Measurements from ENCODE around the gene FOXP2.
"Not testable (repeated sequence)": the region's sequence is repeated elsewhere in the genome, so short reads cannot be mapped to it uniquely, and the experiment has no call there.

FOXP2 gene

DNA sequence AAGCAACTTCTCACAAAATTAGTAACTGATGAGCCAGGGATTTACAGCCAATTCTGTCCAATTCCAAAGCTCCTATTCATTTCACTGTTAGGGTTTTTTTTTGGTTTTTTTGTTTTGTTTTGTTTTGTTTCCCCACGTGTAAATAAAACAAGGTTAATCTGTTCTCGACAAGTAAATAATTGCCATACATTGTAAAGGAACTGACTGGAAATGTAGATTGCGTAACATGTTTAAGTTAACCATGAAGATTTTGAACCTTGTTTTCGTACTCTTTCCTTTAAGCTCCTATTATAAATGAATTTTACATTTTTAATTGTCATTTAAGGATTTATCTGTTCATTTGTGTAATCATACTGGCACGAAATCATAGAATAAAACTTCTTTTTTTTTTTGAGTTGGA, 42.0 kb upstream of the FOXP2 start:
- Histone ChIP-seq H4K20me1 (ENCODE audit: insufficient read depth) (no peaks in the 10 kb centered on the region), H3K27ac (no peak overlapping the region), H3K4me1 (ENCODE audit: low read depth, poor library complexity, severe bottlenecking) (no peaks in the 10 kb centered on the region), H3K27me3 (ENCODE audit: insufficient read depth, low read depth) (no peaks in the 10 kb centered on the region), H3K4me2 (no peak overlapping the region), H3K4me3 (IDR thresholded peaks at IDR 0.05; ENCODE audit: insufficient read depth, low read depth, low read length) (no peak overlapping the region), H3K9ac (no peak overlapping the region), H3K79me2 (ENCODE audit: insufficient read depth, low read depth) (no peaks in the 10 kb centered on the region), H2AFZ (ENCODE audit: low read depth) (no peak overlapping the region), H3K36me3 (ENCODE audit: insufficient read depth) (no peaks in the 10 kb centered on the region)
- TF ChIP-seq, protein P1, sequence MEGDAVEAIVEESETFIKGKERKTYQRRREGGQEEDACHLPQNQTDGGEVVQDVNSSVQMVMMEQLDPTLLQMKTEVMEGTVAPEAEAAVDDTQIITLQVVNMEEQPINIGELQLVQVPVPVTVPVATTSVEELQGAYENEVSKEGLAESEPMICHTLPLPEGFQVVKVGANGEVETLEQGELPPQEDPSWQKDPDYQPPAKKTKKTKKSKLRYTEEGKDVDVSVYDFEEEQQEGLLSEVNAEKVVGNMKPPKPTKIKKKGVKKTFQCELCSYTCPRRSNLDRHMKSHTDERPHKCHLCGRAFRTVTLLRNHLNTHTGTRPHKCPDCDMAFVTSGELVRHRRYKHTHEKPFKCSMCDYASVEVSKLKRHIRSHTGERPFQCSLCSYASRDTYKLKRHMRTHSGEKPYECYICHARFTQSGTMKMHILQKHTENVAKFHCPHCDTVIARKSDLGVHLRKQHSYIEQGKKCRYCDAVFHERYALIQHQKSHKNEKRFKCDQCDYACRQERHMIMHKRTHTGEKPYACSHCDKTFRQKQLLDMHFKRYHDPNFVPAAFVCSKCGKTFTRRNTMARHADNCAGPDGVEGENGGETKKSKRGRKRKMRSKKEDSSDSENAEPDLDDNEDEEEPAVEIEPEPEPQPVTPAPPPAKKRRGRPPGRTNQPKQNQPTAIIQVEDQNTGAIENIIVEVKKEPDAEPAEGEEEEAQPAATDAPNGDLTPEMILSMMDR (conservative IDR thresholded peaks at IDR 0.05; ENCODE audit: low read depth, low read length) = no peak

DNA sequence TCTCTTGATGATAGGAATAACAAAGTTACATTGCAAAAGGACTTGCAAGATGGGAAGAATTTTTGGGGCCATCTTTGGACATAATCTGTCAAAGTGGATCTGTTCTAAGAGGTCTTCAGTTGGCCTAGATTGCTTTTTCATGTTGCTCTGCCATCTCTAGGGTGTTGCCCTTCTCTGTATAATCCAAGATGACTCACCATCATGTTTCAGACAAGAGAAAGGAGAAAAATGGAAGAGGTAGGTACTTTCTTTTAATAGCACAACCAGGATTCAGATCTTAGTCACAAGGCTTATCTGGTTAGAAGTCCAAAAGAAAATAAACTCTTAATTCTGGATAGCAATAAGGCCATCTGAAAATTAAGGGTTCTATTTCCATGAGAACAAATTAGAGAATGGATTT, 38.7 kb upstream of the FOXP2 start:
- Histone ChIP-seq H2AFZ (ENCODE audit: low read depth) (no peak overlapping the region), H3K27ac (no peak overlapping the region), H3K36me3 (ENCODE audit: insufficient read depth) (no peaks in the 10 kb centered on the region), H3K4me1 (ENCODE audit: low read depth, poor library complexity, severe bottlenecking) (no peaks in the 10 kb centered on the region), H3K4me3 (IDR thresholded peaks at IDR 0.05; ENCODE audit: insufficient read depth, low read depth, low read length) (no peak overlapping the region), H4K20me1 (ENCODE audit: insufficient read depth) (no peaks in the 10 kb centered on the region), H3K27me3 (ENCODE audit: insufficient read depth, low read depth) (no peaks in the 10 kb centered on the region), H3K4me2 (no peak overlapping the region), H3K79me2 (ENCODE audit: insufficient read depth, low read depth) (no peaks in the 10 kb centered on the region), H3K9ac (no peak overlapping the region)
- TF ChIP-seq, protein P1 (conservative IDR thresholded peaks at IDR 0.05; ENCODE audit: low read depth, low read length) = no peak

DNA sequence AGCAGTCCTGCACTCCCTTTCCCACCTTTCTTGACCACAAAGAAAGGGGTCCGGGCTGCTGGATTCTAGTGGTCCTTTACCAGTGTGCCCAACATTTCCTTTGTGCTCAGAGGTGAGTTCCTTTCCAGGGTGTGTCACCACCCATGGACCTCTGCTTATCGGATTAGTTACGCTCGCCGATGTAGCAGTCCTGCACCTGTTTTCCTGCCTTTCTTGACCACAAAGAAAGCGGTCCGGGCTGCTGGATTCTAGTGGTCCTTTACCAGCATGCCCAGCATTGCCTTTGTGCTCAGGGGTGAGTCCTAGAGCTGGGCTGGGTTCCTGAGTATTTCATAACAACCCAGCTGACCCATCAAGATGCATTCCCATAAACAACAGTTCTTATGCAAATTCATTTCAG, 30.7 kb upstream of the FOXP2 start:
- not testable (repeated sequence) for H3K27me3 ChIP-seq (ENCODE audit: insufficient read depth, low read depth); H3K79me2 ChIP-seq (ENCODE audit: insufficient read depth, low read depth); H2AFZ ChIP-seq (ENCODE audit: low read depth); H3K4me3 ChIP-seq (IDR thresholded peaks at IDR 0.05; ENCODE audit: insufficient read depth, low read depth, low read length); H3K9ac ChIP-seq; H3K36me3 ChIP-seq (ENCODE audit: insufficient read depth); H3K27ac ChIP-seq; H3K4me1 ChIP-seq (ENCODE audit: low read depth, poor library complexity, severe bottlenecking); H3K4me2 ChIP-seq; H4K20me1 ChIP-seq (ENCODE audit: insufficient read depth)

DNA sequence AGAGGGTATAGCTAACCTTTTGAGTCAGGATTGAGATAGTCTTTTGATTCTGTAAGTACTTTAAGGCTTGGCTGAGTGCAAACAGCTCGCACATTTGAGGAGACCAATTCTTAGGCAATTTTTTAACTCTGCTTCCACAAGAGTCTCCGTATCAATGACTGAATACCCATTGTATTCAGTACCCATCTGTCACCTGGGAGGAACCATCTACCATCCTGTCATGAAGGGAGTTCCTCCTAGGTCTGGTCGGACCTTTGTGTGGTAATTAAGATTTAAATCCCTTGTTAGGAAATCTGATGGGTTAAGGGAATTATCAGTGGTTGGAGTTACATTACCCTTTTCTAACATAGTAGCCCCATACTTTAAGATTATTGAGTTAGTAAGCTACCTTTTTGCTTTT, 30.3 kb upstream of the FOXP2 start:
- H3K4me2 ChIP-seq; H3K27ac ChIP-seq; H3K4me1 ChIP-seq (ENCODE audit: low read depth, poor library complexity, severe bottlenecking); H2AFZ ChIP-seq (ENCODE audit: low read depth); H4K20me1 ChIP-seq (ENCODE audit: insufficient read depth); H3K27me3 ChIP-seq (ENCODE audit: insufficient read depth, low read depth); H3K9ac ChIP-seq; H3K4me3 ChIP-seq (IDR thresholded peaks at IDR 0.05; ENCODE audit: insufficient read depth, low read depth, low read length); H3K79me2 ChIP-seq (ENCODE audit: insufficient read depth, low read depth); H3K36me3 ChIP-seq (ENCODE audit: insufficient read depth): not testable (repeated sequence)

DNA sequence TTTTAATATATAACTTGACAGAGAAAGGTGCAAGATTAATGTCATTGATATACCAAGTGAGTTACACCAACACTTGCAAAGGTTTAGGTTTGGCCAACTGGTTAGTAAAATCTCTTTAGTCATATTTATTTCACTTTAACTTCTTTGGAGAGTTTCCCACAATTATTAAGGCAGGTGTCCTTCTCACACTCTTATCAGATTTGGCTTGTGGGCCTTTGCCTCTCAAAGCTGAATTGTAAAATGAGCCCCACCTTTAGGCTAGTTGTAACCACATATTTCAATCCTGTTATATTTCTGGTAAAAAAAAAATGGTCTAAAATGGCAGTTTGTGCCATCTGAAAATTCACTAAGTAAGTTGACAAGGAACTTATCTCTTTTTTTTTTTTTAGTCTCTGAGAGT, 26.6 kb upstream of the FOXP2 start:
- TF ChIP-seq, protein P1 (conservative IDR thresholded peaks at IDR 0.05; ENCODE audit: low read depth, low read length) = no peak
- no peak overlapping the region for H3K27ac ChIP-seq
- H2AFZ ChIP-seq (ENCODE audit: low read depth) = no peak overlapping the region
- no peaks in the 10 kb centered on the region for H3K27me3 ChIP-seq (ENCODE audit: insufficient read depth, low read depth)
- H3K9ac ChIP-seq = no peak overlapping the region
- no peaks in the 10 kb centered on the region for H3K79me2 ChIP-seq (ENCODE audit: insufficient read depth, low read depth)
- no peaks in the 10 kb centered on the region for H3K36me3 ChIP-seq (ENCODE audit: insufficient read depth)
- H3K4me3 ChIP-seq (IDR thresholded peaks at IDR 0.05; ENCODE audit: insufficient read depth, low read depth, low read length) = no peak overlapping the region
- no peaks in the 10 kb centered on the region for H4K20me1 ChIP-seq (ENCODE audit: insufficient read depth)
- H3K4me1 ChIP-seq (ENCODE audit: low read depth, poor library complexity, severe bottlenecking) = no peaks in the 10 kb centered on the region
- no peak overlapping the region for H3K4me2 ChIP-seq
